ENCODE results near the gene BIN2.

DNA sequence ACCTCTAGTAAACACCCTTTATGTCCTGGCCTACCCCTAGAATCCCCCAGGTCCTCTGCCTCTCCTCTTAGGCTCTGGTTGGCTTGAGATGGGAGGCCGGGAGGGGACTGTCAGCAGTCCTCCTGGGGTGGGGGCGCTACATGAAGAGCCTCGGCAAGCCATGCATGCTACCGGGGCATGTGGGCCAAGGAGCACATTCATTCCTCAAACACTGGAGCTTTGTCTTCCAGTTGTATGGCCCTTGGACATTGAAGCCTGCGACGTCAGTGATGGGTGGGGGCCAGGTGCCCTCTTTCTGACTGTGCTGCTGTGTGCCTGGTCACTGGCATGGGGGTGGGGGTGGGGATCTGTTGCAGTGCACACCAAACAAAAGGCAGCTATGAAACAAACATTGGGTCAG, 38.3 kb upstream of the BIN2 start:
- TF ChIP-seq, protein P1, sequence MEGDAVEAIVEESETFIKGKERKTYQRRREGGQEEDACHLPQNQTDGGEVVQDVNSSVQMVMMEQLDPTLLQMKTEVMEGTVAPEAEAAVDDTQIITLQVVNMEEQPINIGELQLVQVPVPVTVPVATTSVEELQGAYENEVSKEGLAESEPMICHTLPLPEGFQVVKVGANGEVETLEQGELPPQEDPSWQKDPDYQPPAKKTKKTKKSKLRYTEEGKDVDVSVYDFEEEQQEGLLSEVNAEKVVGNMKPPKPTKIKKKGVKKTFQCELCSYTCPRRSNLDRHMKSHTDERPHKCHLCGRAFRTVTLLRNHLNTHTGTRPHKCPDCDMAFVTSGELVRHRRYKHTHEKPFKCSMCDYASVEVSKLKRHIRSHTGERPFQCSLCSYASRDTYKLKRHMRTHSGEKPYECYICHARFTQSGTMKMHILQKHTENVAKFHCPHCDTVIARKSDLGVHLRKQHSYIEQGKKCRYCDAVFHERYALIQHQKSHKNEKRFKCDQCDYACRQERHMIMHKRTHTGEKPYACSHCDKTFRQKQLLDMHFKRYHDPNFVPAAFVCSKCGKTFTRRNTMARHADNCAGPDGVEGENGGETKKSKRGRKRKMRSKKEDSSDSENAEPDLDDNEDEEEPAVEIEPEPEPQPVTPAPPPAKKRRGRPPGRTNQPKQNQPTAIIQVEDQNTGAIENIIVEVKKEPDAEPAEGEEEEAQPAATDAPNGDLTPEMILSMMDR (IDR thresholded peaks at IDR 0.05): no peak
- TF ChIP-seq POLR2A (IDR thresholded peaks at IDR 0.05) (no peak), POLR2AphosphoS5 (IDR thresholded peaks at IDR 0.05) (no peak)
